GM12875 (cell line): Measurements from ENCODE around the gene PLEKHA5.

Experiments used
- H3K4me3 ChIP-seq: one replicate; pipeline ENCODE4 v1.5.1; 2011; ENCODE audit warnings: low read depth, low read length, control low read depth
- TF ChIP-seq, protein P1 (sequence below): IDR thresholded peaks from 2 replicates; pipeline ENCODE4 v1.5.1; 2011; ENCODE audit warnings: low read depth, mild to moderate bottlenecking, control low read depth, inconsistent platforms, low read length, moderate library complexity, borderline replicate concordance; ENCODE audit not compliant: insufficient read depth

The PLEKHA5 gene

DNA sequence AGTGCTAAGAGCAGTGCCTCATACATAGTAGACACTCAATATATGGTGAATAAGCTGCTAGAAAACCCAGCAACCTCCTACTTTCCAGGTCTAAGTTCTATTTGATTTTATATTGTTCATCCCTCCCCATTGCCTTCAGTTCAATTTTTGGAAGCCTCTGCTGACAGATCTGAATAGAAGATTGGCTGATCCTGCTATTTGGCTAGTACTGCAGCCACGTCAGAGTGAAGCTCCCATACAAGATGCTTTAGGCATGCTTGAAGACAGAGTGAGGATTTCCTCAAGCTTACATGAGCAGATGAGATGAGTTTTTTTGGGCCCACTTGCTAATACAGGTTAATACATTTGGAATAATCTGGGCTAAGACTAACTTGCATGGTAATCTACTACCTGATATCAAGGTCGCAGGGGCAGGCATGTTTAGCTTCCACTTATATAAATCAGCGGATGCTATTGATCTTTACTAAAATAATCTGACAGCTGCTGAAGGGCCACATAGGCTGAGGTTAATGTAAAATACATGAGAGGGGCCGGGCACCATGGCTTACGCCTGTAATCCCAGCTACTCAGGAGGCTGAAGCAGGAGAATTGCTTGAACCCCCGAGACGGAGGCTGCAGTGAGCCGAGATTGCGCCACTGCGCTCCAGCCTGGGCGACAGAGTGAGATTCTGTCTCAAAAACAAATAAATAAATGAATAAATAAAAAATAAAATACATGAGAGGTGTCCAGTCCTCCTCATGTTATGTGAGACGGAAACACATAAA is 293.8 kb downstream of the PLEKHA5 start:
- H3K4me3 ChIP-seq: no peak overlapping the region
- TF ChIP-seq, protein P1, sequence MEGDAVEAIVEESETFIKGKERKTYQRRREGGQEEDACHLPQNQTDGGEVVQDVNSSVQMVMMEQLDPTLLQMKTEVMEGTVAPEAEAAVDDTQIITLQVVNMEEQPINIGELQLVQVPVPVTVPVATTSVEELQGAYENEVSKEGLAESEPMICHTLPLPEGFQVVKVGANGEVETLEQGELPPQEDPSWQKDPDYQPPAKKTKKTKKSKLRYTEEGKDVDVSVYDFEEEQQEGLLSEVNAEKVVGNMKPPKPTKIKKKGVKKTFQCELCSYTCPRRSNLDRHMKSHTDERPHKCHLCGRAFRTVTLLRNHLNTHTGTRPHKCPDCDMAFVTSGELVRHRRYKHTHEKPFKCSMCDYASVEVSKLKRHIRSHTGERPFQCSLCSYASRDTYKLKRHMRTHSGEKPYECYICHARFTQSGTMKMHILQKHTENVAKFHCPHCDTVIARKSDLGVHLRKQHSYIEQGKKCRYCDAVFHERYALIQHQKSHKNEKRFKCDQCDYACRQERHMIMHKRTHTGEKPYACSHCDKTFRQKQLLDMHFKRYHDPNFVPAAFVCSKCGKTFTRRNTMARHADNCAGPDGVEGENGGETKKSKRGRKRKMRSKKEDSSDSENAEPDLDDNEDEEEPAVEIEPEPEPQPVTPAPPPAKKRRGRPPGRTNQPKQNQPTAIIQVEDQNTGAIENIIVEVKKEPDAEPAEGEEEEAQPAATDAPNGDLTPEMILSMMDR: no peak
